HG02642 (cell line): ENCODE results near the gene DNAAF6.

Experiments used
- ATAC-seq: cut with Tn5 transposase; IDR thresholded peaks from one replicate; pipeline ENCODE4 v1.9.1; 2021; ENCODE audit warnings: mild to moderate bottlenecking; ENCODE audit not compliant: unreplicated experiment, poor library complexity

DNAAF6 gene

GRCh38 chrX:107290019-107290418 is 83.6 kb downstream of the DNAAF6 start:
- ATAC-seq, result no peak

- no peak for ATAC-seq
Measured at GRCh38 chrX:107293056-107293455, 86.6 kb downstream of the DNAAF6 start.
